ENCODE results near the gene ME3. TPM values are rescaled to one million over a fixed set of nuclear protein-coding genes. Genes with fewer than 3 reads are reported as not detected.
A peak's percentile ranks its signal among the peaks of the same experiment; 100 is the strongest.
"Not testable (repeated sequence)": the region's sequence is repeated elsewhere in the genome, so short reads cannot be mapped to it uniquely, and the experiment has no call there.

The ME3 gene
- polyA plus RNA-seq, 1 donor from 2014 or later = not detected

DNA sequence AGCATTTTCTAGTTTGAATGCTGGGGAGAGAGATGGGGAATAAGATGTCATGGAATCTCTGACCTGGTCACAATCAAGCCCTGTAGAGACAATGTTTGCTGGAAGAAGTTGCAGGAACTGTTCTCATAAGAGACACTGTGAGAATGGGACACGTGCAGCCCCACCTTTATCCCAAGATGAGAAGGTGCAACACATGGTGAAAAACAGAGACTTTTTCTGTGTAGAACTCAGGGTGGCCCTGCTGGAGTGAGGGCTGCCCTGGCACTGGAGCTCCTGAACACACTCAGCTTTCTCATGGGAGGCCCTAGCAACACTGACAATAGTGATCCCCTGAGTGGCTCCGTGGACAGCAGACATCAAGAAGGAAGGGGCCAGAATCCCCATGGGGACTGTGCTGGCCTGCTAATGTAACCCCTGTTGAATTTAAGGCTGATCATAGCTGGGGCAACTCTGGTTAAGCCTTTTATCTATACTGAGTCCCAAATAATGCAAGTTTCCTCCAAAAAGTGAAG is 106.6 kb downstream of the ME3 start:
- peak overlapping the region in 1 of 3 donors; percentile 25 for H3K27ac Mint-ChIP-seq
- H3K27me3 Mint-ChIP-seq = peaks cover 13% of the 10 kb centered on the region
- peaks cover 0 to 10% (median 0%) of the 10 kb centered on the region in 3 donors for H3K9me3 Mint-ChIP-seq
- no peaks in the 10 kb centered on the region for H3K4me1 Mint-ChIP-seq
- no peak overlapping the region for H3K4me3 Mint-ChIP-seq
- H3K36me3 Mint-ChIP-seq = peaks cover 2% of the 10 kb centered on the region

DNA sequence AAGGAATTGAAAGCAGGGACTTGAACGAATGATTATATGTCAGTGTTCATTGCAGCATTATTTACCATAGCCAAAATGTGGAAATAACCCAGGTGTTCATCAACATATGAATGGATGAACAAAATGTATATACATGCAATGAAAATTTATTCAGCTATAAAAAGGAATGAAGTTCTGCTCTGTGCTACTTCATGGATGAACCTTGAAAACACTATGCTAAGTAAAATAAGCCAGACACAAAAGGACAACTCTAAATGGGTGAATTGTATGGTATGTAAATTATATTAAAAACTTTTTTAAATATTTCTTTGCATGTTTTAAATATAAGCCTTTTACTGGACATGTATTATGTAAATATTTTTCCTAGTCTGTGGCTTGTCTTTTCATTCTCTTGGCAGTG is 107.0 kb downstream of the ME3 start:
- H3K27ac Mint-ChIP-seq = no peak overlapping the region
- peaks cover 12% of the 10 kb centered on the region for H3K27me3 Mint-ChIP-seq
- H3K4me1 Mint-ChIP-seq = no peaks in the 10 kb centered on the region
- H3K4me3 Mint-ChIP-seq = no peak overlapping the region
- peaks cover 0 to 10% (median 0%) of the 10 kb centered on the region in 3 donors for H3K9me3 Mint-ChIP-seq
- H3K36me3 Mint-ChIP-seq = peaks cover 2% of the 10 kb centered on the region

DNA sequence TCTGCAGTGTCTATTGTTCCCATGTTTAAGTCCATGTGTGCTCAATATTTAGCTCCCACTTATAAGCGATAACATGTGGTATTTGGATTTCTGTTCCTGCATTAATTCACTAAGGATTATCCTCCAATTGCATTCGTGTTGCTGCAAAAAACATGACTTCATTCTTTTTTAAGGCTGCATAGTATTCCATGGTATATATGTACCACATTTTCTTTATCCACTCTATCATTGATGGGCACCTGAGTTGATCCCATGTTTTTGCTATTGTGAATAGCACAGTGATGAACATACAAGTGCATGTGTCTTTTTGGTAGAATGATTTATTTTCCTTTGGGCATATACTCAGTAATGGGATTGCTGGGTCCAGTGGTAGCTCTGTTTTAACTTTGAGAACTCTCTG is 109.6 kb downstream of the ME3 start:
- H3K36me3 Mint-ChIP-seq, H3K9me3 Mint-ChIP-seq, H3K4me3 Mint-ChIP-seq, H3K4me1 Mint-ChIP-seq, H3K27ac Mint-ChIP-seq: not testable (repeated sequence)
- peaks cover 13% of the 10 kb centered on the region for H3K27me3 Mint-ChIP-seq

DNA sequence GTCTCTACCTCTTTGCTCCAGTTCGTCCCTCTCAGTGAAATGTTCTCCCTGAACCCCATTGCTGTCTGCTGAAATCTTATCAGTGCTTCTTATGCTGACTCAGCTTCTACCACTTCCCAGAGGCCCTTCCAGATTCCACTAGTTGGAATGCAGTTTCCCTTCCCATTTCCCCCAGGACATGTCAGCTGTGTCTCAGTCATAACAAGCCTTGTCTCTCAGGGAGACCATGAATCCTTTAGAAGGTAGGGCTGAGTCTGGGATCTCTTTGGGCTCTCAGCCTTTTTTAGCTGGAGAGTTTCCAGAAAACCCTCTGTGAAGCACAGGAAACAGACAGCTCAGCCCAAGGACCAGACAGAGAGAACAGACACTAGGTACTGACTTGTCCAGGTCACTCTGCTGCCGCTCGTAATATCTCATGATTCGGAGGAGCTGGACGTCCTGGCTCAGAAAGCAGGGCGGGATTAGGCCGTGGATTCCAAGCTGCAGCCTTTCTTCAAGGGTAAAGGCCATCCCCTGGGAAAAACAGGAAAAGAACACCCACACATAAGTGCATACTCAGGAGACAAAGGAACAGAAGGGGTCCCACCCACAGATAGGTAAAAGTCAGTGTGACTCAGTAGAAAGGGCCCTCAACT is 113.0 kb downstream of the ME3 start:
- H3K36me3 Mint-ChIP-seq = no peaks in the 10 kb centered on the region
- peaks cover 0 to 10% (median 1%) of the 10 kb centered on the region in 3 donors for H3K9me3 Mint-ChIP-seq
- no peak overlapping the region for H3K27ac Mint-ChIP-seq
- H3K4me3 Mint-ChIP-seq = no peak overlapping the region
- H3K27me3 Mint-ChIP-seq = peaks cover 5% of the 10 kb centered on the region
- no peaks in the 10 kb centered on the region for H3K4me1 Mint-ChIP-seq

DNA sequence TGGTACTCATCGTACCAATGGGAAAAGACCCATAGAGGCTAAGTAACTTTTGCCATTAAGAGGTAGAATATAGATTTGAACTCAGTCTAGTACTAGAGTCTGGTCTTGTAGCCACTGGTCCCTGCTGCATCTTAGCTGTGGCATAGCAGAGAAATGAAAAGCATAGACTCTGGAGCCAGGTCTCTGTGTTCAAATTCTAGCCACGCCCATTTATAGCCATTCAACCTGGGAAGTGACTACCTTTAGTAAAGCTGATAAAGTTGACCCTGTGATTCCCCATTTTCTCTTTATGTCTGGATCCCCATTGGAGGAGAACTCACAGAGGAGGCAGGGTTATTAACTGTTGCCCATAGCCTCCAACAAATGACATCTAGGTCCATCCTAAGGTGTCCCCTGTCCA is 113.6 kb downstream of the ME3 start:
- H3K4me1 Mint-ChIP-seq = no peaks in the 10 kb centered on the region
- H3K27ac Mint-ChIP-seq = no peak overlapping the region
- H3K9me3 Mint-ChIP-seq = peaks cover 0 to 10% (median 1%) of the 10 kb centered on the region in 3 donors
- H3K36me3 Mint-ChIP-seq = no peaks in the 10 kb centered on the region
- no peak overlapping the region for H3K4me3 Mint-ChIP-seq
- peaks cover 4% of the 10 kb centered on the region for H3K27me3 Mint-ChIP-seq

DNA sequence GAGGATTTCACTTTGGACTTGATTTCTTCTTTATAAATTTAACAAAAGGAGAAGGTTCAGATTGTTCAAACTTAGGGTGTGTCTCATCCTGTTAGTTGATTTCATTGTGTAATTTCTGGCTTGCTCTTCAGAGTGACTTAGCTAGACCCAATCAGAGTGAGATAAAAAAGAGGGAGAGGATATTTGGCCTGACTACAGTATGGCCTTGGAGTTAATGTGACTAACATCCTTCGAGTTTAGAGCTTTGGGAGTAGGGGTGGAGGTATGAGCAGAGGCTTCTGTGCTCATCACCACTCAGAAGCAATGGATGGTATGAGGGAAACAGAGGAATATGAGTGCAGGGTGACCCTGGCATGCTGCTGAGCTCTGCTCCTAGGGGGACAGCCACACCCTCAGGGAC is 114.2 kb downstream of the ME3 start:
- Mint-ChIP-seq H3K27ac (no peak overlapping the region), H3K9me3 (peaks cover 0 to 4% (median 1%) of the 10 kb centered on the region in 3 donors), H3K4me1 (no peaks in the 10 kb centered on the region), H3K4me3 (no peak overlapping the region), H3K36me3 (no peaks in the 10 kb centered on the region), H3K27me3 (peaks cover 1% of the 10 kb centered on the region)

DNA sequence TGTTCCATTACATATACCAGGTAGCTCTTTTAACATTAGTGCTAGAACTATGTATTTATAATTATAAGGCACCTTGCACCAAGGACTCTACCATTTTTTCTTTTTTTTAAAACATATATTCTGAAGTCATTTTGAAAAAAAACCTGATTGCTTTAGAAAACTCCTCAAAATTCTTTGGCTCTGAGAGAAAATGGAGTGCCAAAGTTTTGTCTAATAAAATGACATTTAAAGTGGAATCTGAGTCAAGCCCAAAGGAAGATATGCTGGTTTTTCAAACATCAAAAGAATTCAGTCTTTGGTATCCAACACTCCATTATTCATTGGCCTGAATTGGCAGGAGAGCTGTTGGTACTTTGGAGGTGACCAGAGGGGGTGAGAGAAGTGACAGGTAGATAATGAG is 116.5 kb downstream of the ME3 start:
- H3K27ac Mint-ChIP-seq = no peak overlapping the region
- no peaks in the 10 kb centered on the region for H3K4me1 Mint-ChIP-seq
- no peaks in the 10 kb centered on the region for H3K36me3 Mint-ChIP-seq
- peaks cover 0 to 1% (median 0%) of the 10 kb centered on the region in 3 donors for H3K9me3 Mint-ChIP-seq
- peaks cover 2% of the 10 kb centered on the region for H3K27me3 Mint-ChIP-seq
- no peak overlapping the region for H3K4me3 Mint-ChIP-seq

DNA sequence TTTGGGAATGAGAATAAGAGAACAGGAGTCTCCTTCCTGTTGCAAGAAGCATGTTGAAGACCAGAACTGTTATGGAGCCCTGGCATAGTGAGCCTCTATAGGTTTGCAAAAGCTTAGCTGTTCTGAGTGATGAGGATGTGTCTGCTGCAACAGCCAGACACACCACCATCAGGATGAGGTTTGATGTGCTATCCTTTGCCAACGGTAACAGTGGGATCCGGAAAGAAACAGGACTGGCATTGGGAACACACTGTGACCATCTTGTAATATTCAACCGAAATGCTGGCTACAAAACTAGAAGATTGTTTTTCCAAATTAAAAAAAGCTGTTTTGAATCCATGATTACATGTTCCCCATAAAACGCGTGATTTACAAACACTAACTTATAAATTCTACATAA is 117.0 kb downstream of the ME3 start:
- no peaks in the 10 kb centered on the region for H3K36me3 Mint-ChIP-seq
- H3K4me3 Mint-ChIP-seq = no peak overlapping the region
- peaks cover 0 to 1% (median 0%) of the 10 kb centered on the region in 3 donors for H3K9me3 Mint-ChIP-seq
- no peak overlapping the region for H3K27ac Mint-ChIP-seq
- peaks cover 3% of the 10 kb centered on the region for H3K27me3 Mint-ChIP-seq
- H3K4me1 Mint-ChIP-seq = no peaks in the 10 kb centered on the region

DNA sequence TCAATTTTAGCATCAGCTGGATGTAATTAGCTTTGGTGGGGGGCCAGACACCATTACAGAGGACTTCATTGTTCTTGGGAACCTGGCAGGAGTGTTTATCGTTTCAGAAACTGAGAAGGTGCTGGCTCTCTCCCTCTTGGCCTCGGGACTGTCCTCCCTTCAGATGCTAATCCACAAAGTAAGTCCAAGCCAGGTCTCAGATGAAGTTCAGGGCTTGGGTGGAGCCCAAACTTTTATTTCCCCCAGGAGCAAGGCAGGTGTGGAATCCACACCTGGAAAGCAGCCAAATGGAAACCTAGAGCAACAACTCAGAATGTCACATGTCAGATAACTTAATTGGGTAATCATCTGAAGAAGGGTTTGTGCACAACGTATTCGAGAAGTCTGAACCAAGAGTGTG is 119.2 kb downstream of the ME3 start:
- Mint-ChIP-seq H3K4me3 (no peak overlapping the region), H3K36me3 (no peaks in the 10 kb centered on the region), H3K27ac (no peak overlapping the region), H3K9me3 (no peaks in the 10 kb centered on the region), H3K4me1 (peaks cover 0 to 3% (median 0%) of the 10 kb centered on the region in 3 donors), H3K27me3 (peaks cover 1% of the 10 kb centered on the region)

DNA sequence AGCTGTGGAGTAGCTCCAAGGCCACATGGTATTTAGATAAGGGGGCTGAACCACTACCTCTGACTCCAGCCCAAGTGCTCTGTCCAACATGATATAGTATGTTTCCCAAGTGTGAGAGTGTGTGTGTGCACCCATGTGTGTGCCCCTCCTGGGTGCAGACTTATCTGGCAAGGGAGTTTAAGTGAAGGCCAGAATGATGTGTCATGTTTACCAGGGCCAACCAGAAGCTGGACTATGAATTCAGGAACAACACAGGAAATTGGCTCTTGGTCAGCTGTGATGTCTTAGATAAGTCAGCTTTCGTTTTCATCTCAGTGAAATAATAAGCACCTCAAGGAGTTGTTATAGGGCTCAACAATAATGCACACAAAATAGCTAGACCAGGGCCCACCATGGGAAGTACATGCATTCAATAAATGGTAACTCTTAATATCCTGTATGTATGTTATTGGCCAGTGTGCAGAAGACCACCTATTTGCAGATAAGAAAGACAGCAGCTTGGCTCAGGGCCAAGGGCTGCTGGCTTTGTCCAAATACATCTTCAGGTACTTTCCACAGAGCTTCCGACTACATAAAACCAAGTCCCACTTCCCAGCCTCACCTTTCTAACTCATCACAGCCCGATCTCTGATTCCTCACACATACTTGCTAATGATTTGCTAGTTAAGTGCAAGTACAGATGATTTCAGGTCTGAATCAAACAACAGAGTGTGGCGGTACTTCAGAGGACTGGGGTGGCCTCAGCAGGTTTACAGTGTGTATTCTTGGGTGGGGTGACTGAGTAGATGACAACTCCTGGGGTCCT is 120.9 kb downstream of the ME3 start:
- Mint-ChIP-seq H3K27ac (no peak overlapping the region), H3K27me3 (peaks cover 1% of the 10 kb centered on the region), H3K4me3 (no peak overlapping the region), H3K36me3 (no peaks in the 10 kb centered on the region), H3K4me1 (peaks cover 0 to 3% (median 0%) of the 10 kb centered on the region in 3 donors), H3K9me3 (no peaks in the 10 kb centered on the region)

DNA sequence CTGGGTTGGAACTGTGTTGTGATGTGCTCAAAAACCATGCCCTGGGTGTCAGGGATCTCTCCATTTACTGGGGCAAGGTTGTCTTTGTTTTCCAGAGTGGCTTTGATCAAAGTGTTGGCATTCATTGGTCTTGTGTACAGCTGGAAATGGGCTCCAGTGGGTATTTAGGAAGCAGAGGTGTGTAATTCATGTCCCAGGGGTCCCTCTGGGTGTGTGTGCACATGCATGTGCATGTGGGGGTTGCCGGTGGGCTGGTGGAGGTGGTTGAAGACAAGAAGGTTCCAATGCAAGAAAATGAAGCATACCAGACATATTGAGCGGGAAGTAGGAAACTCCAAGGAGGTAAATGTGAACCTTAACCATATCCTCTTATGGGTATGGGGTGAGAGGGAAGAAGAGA is 121.7 kb downstream of the ME3 start:
- Mint-ChIP-seq H3K27me3 (peaks cover 1% of the 10 kb centered on the region), H3K36me3 (no peaks in the 10 kb centered on the region), H3K9me3 (no peaks in the 10 kb centered on the region), H3K27ac (peak overlapping the region in 1 of 3 donors; percentile 4), H3K4me1 (peaks cover 0 to 3% (median 0%) of the 10 kb centered on the region in 3 donors), H3K4me3 (no peak overlapping the region)

DNA sequence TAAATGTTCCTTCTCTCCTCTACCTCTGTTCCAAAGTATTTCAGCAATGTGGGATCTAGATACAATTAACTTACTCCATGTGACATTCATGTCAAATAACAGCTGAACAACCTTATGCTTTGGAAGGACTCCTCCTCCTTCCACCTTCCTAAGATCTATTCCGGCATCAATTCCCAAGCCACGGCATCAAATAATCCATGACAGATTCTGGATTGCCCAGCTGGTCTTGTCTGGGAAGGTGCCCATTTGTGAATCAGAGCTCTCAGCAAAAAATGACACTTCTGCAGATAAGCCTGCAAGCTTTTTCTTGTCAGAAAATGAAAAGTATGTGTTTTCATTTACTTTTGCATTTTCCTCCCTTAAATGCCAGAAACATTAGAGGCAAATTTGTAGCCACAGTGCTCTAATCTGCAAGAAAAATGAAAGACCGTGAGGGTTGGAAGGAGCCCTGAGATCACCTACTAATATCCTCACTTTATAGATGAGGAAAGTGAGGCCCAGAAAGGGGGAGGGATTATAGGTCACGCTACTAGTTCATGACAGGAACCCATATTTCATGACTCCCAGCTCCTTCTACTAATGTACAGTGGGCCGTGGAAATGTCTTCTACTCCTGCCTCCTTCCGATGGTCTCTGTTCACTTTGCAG is 124.0 kb downstream of the ME3 start:
- no peaks in the 10 kb centered on the region for H3K36me3 Mint-ChIP-seq
- no peak overlapping the region for H3K4me3 Mint-ChIP-seq
- peaks cover 1% of the 10 kb centered on the region for H3K27me3 Mint-ChIP-seq
- no peak overlapping the region for H3K27ac Mint-ChIP-seq
- H3K9me3 Mint-ChIP-seq = no peaks in the 10 kb centered on the region
- peaks cover 0 to 3% (median 0%) of the 10 kb centered on the region in 3 donors for H3K4me1 Mint-ChIP-seq

DNA sequence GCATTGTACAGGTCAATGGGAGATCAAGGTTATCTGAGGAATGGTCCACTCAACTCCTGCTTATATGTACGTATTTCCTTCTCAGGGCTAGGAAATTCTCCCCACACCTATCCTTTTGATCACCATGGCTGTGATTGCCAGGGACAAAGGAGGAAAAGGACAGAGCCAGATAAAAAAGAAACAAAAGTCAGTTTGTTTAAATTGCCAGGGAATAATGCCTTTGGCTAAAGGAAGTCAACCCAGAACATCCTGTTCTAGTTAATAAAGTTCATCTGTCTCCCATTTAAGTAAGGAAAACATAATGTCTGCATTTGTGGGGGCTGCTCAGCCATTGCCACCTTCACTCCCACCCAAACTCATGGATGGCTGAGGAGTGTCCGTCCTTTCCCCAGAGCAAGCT is 124.7 kb downstream of the ME3 start:
- peaks cover 0 to 3% (median 0%) of the 10 kb centered on the region in 3 donors for H3K4me1 Mint-ChIP-seq
- H3K36me3 Mint-ChIP-seq = no peaks in the 10 kb centered on the region
- no peak overlapping the region for H3K4me3 Mint-ChIP-seq
- H3K9me3 Mint-ChIP-seq = no peaks in the 10 kb centered on the region
- peaks cover 1% of the 10 kb centered on the region for H3K27me3 Mint-ChIP-seq
- no peak overlapping the region for H3K27ac Mint-ChIP-seq

DNA sequence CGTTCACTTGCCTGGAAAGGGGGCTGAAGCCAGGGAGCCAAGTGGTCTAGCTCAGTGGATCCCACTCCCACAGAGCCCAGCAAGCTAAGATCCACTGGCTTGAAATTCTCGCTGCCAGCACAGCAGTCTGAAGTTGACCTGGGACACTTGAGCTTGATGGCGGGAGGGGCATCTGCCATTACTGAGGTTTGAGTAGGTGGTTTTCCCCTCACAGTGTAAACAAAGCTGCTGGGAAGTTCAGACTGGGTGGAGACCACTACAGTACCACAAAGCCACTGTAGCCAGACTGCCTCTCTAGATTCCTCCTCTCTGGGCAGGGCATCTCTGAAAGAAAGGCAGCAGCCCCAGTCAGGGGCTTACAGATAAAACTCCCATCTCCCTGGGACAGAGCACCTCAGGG is 131.1 kb downstream of the ME3 start:
- not testable (repeated sequence) for H3K36me3 Mint-ChIP-seq, H3K27me3 Mint-ChIP-seq, H3K9me3 Mint-ChIP-seq, H3K4me1 Mint-ChIP-seq, H3K4me3 Mint-ChIP-seq, H3K27ac Mint-ChIP-seq

DNA sequence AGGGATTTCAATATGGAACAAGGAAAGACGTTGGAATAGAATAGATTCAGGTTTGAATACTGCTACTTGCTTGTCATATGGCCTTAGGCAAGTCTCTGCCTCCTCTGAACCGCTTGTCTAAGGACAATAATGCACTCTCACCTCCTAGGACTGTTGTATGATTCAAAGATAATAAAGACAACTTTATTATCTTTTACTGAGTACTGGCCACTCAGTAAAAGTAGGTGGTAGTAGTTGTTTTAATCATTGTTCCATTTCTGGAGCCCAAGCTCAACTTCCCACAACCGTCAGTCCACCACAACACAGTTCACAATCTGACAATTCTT is 134.2 kb downstream of the ME3 start:
- no peak overlapping the region for H3K4me3 Mint-ChIP-seq
- H3K27ac Mint-ChIP-seq = peak overlapping the region in 1 of 3 donors; percentile 19
- H3K36me3 Mint-ChIP-seq = no peaks in the 10 kb centered on the region
- peaks cover 0 to 1% (median 0%) of the 10 kb centered on the region in 3 donors for H3K4me1 Mint-ChIP-seq
- peaks cover 4% of the 10 kb centered on the region for H3K27me3 Mint-ChIP-seq
- no peaks in the 10 kb centered on the region for H3K9me3 Mint-ChIP-seq
